Thoracic aorta (tissue), 2 donors: ENCODE data around the gene MGAT5B. TPM values are rescaled to one million over a fixed set of nuclear protein-coding genes. Genes with fewer than 3 reads are reported as not detected.

Experiments
- ATAC-seq: fragments of 150-250 bp; one replicate; pipeline ENCODE4 v1.8.0; 2017; ENCODE audit warnings: low read depth; ENCODE audit not compliant: insufficient number of reproducible peaks, low FRiP score
- DNase-seq: peaks from one replicate; pipeline ENCODE4 v3.0.0-alpha.2; 2020; ENCODE audit warnings: low spot score
- H3K27ac ChIP-seq, 2 donors: fragments of 200-600 bp; sonication (generic); 1 replicate in 1 of 2; 2 replicates in 1 of 2; pipeline ENCODE4 v1.5.1; 2016; ENCODE audit warnings: mild to moderate bottlenecking in 2 of 2, moderate library complexity in 2 of 2
- H3K27me3 ChIP-seq: fragments of 200-600 bp; sonication (generic); replicated peaks from 2 replicates; pipeline ENCODE4 v1.6.0; 2016; ENCODE audit warnings: mild to moderate bottlenecking; ENCODE audit not compliant: insufficient read depth
- H3K36me3 ChIP-seq: fragments of 200-600 bp; sonication (generic); one replicate; pipeline ENCODE4 v1.5.1; 2016
- H3K4me1 ChIP-seq, 2 donors: fragments of 200-600 bp; sonication (generic); 1 replicate in 1 of 2; 2 replicates in 1 of 2; pipeline versions ENCODE4 v1.5.1 to v1.6.0; 2016; ENCODE audit warnings: low read depth in 2 of 2, mild to moderate bottlenecking in 1 of 2; ENCODE audit not compliant: control insufficient read depth in 1 of 2
- H3K4me3 ChIP-seq: fragments of 200-600 bp; sonication (generic); 2 replicates; pipeline ENCODE4 v1.5.1; 2016; ENCODE audit warnings: mild to moderate bottlenecking
- H3K9me3 ChIP-seq: fragments of 200-600 bp; sonication (generic); 2 replicates; pipeline ENCODE4 v1.5.1; 2016
- total RNA-seq, 2 donors: library from RNA; depleted of rRNA; stranded (reverse); fragments of >200 nt; gene quantifications; one replicate each; pipeline versions ENCODE4 v1.1.0 to v1.2.3, GENCODE V29; 2016
- TF ChIP-seq, protein P1 (sequence below): fragments of 200-600 bp; sonication (generic); IDR thresholded peaks from one replicate; pipeline ENCODE4 v1.5.1; 2019; ENCODE audit warnings: antibody characterized with exemption

The MGAT5B gene
- total RNA-seq, 2 donors from 2014 or later, result 0.14 TPM; not detected in 1

DNA sequence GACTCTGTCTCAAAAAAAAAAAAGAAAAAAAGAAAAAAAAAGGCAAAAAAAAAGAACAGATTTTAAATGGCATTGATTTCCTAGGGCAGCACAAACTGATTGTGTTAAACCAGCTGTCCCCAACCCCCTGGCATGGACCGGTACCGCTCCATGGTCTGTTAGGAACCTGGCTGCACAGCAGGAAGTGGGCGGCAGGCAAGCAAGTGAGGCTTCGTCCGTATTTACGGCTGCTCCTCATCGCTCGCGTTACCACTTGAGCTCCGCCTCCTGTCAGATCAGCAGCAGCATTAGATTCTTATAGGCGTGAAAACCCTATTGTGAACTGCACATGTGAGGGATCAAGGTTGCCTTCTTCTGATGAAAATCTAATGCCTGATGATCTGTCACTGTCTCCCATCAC lies 26.6 kb downstream of the MGAT5B start:
- TF ChIP-seq, protein P1, sequence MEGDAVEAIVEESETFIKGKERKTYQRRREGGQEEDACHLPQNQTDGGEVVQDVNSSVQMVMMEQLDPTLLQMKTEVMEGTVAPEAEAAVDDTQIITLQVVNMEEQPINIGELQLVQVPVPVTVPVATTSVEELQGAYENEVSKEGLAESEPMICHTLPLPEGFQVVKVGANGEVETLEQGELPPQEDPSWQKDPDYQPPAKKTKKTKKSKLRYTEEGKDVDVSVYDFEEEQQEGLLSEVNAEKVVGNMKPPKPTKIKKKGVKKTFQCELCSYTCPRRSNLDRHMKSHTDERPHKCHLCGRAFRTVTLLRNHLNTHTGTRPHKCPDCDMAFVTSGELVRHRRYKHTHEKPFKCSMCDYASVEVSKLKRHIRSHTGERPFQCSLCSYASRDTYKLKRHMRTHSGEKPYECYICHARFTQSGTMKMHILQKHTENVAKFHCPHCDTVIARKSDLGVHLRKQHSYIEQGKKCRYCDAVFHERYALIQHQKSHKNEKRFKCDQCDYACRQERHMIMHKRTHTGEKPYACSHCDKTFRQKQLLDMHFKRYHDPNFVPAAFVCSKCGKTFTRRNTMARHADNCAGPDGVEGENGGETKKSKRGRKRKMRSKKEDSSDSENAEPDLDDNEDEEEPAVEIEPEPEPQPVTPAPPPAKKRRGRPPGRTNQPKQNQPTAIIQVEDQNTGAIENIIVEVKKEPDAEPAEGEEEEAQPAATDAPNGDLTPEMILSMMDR, result no peak
- Histone ChIP-seq H3K4me1 (no peaks in the 10 kb centered on the region), H3K4me3 (no peak overlapping the region), H3K27me3 (no peaks in the 10 kb centered on the region), H3K9me3 (no peaks in the 10 kb centered on the region), H3K36me3 (no peaks in the 10 kb centered on the region), H3K27ac (no peak overlapping the region)
- DNase-seq, result no peak
- ATAC-seq, result no peak

DNA sequence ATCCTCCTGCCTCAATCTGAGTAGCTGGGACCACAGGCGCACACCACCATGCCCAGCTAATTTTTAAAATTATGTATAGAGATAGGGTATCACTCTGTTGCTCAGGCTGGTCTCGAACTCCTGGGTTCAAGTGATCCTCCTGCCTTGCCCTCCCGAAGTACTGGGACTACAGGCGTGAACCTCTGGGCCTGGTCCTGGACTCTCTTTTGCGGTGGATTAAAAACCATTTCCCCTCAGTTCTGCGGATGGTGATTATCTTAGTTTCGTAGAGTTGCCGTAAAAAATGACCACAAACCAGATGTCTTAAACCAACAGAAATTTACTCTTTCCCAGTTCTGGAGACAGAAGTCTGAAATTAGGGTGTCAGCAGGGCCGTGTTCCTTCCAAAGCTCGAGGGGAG lies 28.8 kb downstream of the MGAT5B start:
- ATAC-seq (no peak), DNase-seq (no peak)
- Histone ChIP-seq H3K36me3 (no peaks in the 10 kb centered on the region), H3K9me3 (no peaks in the 10 kb centered on the region), H3K4me1 (peaks cover 0 to 5% of the 10 kb centered on the region in 2 donors), H3K4me3 (no peak overlapping the region), H3K27ac (no peak overlapping the region), H3K27me3 (no peaks in the 10 kb centered on the region)
- TF ChIP-seq, protein P1, result no peak

DNA sequence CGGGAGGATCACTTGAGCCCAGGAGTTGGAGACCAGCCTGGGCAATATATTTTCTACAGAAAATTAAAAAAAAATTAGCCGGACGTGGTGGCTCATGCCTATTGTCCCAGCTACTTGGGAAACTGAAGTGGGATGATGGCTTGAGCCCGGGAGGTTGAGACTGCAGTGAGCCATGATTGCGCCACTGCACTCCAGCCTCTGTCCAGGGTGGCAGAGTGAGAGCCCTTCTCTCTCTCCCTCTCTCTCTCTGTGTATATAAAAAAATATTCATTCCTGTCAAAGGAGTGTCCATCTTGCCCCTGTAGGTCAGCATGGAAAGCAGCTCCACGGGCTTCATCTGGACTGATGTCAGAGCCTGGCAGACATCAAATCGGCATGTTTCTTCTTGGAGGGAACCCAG lies 31.2 kb downstream of the MGAT5B start:
- Histone ChIP-seq H3K4me1 (peaks cover 0 to 5% of the 10 kb centered on the region in 2 donors), H3K9me3 (no peaks in the 10 kb centered on the region), H3K4me3 (no peak overlapping the region), H3K27me3 (no peaks in the 10 kb centered on the region), H3K27ac (no peak overlapping the region), H3K36me3 (no peaks in the 10 kb centered on the region)
- ATAC-seq (no peak), DNase-seq (no peak)
- TF ChIP-seq, protein P1, result no peak

DNA sequence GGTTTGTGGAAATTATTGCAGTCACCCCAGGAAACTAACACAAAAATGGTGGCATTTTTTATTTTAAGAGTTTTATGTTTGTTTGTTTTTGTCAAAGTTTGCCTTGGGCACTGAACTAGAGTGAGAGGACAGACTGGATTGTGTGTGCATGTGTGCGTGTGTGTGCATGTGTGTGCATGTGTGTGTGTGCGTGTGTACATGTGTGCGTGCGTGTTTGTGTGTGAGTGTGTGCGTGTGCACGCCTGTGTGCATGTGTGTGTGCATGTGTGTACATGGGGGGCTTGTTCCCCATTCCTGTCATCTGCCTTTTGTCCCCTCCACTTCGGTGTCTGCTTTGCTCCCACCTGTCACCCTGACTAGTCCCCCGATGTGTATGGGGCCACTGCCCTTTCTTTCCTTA lies 32.5 kb downstream of the MGAT5B start:
- no peaks in the 10 kb centered on the region for H3K27me3 ChIP-seq
- peaks cover 0 to 5% of the 10 kb centered on the region in 2 donors for H3K4me1 ChIP-seq
- no peak overlapping the region for H3K27ac ChIP-seq
- H3K36me3 ChIP-seq, result no peaks in the 10 kb centered on the region
- H3K9me3 ChIP-seq, result no peaks in the 10 kb centered on the region
- DNase-seq, result no peak
- TF ChIP-seq, protein P1, result no peak
- no peak overlapping the region for H3K4me3 ChIP-seq
- ATAC-seq, result no peak

DNA sequence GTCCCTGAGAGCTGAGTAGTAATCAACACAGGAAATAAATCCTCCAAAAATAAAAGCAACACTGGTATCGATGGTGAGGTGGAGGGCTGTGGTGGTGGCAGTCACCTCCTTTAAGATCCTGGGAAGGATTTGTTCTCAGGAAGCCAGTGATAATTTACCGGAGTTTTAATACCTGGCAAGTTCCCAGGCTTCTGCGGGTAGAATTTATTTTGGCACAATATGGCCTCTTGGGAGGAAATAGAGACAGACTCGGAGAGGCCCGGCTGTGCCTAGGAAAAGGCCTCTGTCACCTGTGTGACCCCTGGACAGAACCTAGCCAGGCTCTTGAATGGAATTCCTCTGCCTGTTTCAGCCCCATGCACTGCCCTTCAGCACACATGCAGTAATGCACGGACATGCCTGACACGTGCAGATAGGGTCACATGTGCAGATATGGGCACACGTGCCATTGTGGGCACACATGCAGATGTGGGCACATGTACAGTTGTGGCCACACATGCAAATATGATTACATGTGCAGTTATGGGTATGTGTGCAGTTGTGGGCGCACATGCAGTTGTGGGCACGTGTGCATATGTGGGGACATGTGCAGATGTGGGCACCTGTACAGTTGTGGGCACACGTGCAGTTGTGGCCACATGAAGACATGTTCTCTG lies 33.5 kb downstream of the MGAT5B start:
- Histone ChIP-seq H3K27ac (no peak overlapping the region), H3K4me1 (peaks cover 0 to 5% of the 10 kb centered on the region in 2 donors), H3K27me3 (no peaks in the 10 kb centered on the region), H3K9me3 (no peaks in the 10 kb centered on the region), H3K4me3 (no peak overlapping the region), H3K36me3 (no peaks in the 10 kb centered on the region)
- DNase-seq (no peak), ATAC-seq (no peak)
- TF ChIP-seq, protein P1, result no peak
